Liver (tissue), 9 donors: Measurements from ENCODE around the gene BTN3A1. TPM values are rescaled to one million over a fixed set of nuclear protein-coding genes. Genes with fewer than 3 reads are reported as not detected.

Experiments
- DNase-seq: peaks from one replicate; pipeline ENCODE4 v3.0.0-alpha.2; 2017; ENCODE audit warnings: low spot score
- H3K27ac ChIP-seq, 2 donors: one replicate each; pipeline ENCODE4 v1.7.0; 2013; ENCODE audit warnings: inconsistent platforms in 2 of 2, low read length in 2 of 2, control low read depth in 1 of 2, low read depth in 1 of 2, mild to moderate bottlenecking in 1 of 2
- H3K27me3 ChIP-seq, 4 donors: one replicate each; pipeline versions ENCODE4 v1.6.1 to v1.7.0; 2013; ENCODE audit warnings: low read length in 3 of 4, inconsistent platforms in 1 of 4, mild to moderate bottlenecking in 1 of 4, moderate library complexity in 1 of 4; ENCODE audit not compliant: control insufficient read depth in 4 of 4, insufficient read depth in 4 of 4
- H3K36me3 ChIP-seq, 4 donors: one replicate each; pipeline versions ENCODE4 v1.6.1 to v1.7.0; 2013; ENCODE audit warnings: low read length in 3 of 4, mild to moderate bottlenecking in 3 of 4, low read depth in 1 of 4, moderate library complexity in 1 of 4; ENCODE audit not compliant: control insufficient read depth in 4 of 4, insufficient read depth in 3 of 4
- H3K4me1 ChIP-seq, 4 donors: one replicate each; pipeline versions ENCODE4 v1.6.1 to v1.7.0; 2013; ENCODE audit warnings: low read length in 3 of 4, mild to moderate bottlenecking in 3 of 4, moderate library complexity in 1 of 4; ENCODE audit not compliant: control insufficient read depth in 4 of 4, insufficient read depth in 4 of 4
- H3K4me3 ChIP-seq, 3 donors: one replicate each; pipeline versions ENCODE4 v1.6.1 to v1.7.0; 2013; ENCODE audit warnings: low read length in 3 of 3, control low read depth in 1 of 3, low read depth in 1 of 3, mild to moderate bottlenecking in 1 of 3
- H3K9ac ChIP-seq, 2 donors: one replicate each; pipeline ENCODE4 v1.7.0; 2013; ENCODE audit warnings: low read length in 2 of 2, mild to moderate bottlenecking in 2 of 2, moderate library complexity in 2 of 2, control low read depth in 1 of 2, low read depth in 1 of 2
- H3K9me3 ChIP-seq, 4 donors: one replicate each; pipeline versions ENCODE4 v1.6.1 to v1.7.0; 2013; ENCODE audit warnings: low read length in 3 of 4; ENCODE audit not compliant: control insufficient read depth in 4 of 4
- EGR1 ChIP-seq, 2 donors: IDR thresholded peaks; 2 replicates each; pipeline ENCODE4 v1.6.1; 2016 to 2018; ENCODE audit warnings: antibody characterized with exemption in 2 of 2, low read depth in 2 of 2
- FOXA1 ChIP-seq: IDR thresholded peaks from 2 replicates; pipeline ENCODE4 v1.6.1; 2016; ENCODE audit warnings: antibody characterized with exemption
- FOXA2 ChIP-seq: IDR thresholded peaks from 2 replicates; pipeline ENCODE4 v1.6.1; 2016; ENCODE audit warnings: antibody characterized with exemption
- GABPA ChIP-seq, 2 donors: IDR thresholded peaks in 1 of 2; conservative IDR thresholded peaks in 1 of 2; 2 replicates each; pipeline ENCODE4 v1.6.1; 2016; ENCODE audit warnings: antibody characterized with exemption in 2 of 2, mild to moderate bottlenecking in 1 of 2, moderate library complexity in 1 of 2
- HNF4A ChIP-seq, 2 donors: conservative IDR thresholded peaks; 2 replicates each; pipeline ENCODE4 v1.6.1; 2016; ENCODE audit warnings: antibody characterized with exemption in 2 of 2, mild to moderate bottlenecking in 2 of 2
- HNF4G ChIP-seq: IDR thresholded peaks from 2 replicates; pipeline ENCODE4 v1.6.1; 2016; ENCODE audit warnings: antibody characterized with exemption
- JUND ChIP-seq, 2 donors: IDR thresholded peaks; 2 replicates each; pipeline ENCODE4 v1.6.1; 2016; ENCODE audit warnings: antibody characterized with exemption in 2 of 2
- NR2F2 ChIP-seq: IDR thresholded peaks from 2 replicates; pipeline ENCODE4 v1.6.1; 2016; ENCODE audit warnings: antibody characterized with exemption
- RAD21 ChIP-seq, 2 donors: IDR thresholded peaks; 2 replicates each; pipeline ENCODE4 v1.6.1; 2016; ENCODE audit warnings: antibody characterized with exemption in 2 of 2, mild to moderate bottlenecking in 2 of 2
- RXRA ChIP-seq, 2 donors: IDR thresholded peaks; 2 replicates each; pipeline ENCODE4 v1.6.1; 2017 to 2018; ENCODE audit warnings: antibody characterized with exemption in 2 of 2, mild to moderate bottlenecking in 1 of 2
- SP1 ChIP-seq: IDR thresholded peaks from 2 replicates; pipeline ENCODE4 v1.6.1; 2018; ENCODE audit warnings: antibody characterized with exemption, mild to moderate bottlenecking
- TAF1 ChIP-seq: conservative IDR thresholded peaks from 2 replicates; pipeline ENCODE4 v1.6.1; 2016; ENCODE audit warnings: antibody characterized with exemption, mild to moderate bottlenecking
- YY1 ChIP-seq: IDR thresholded peaks from 2 replicates; pipeline ENCODE4 v1.6.1; 2016; ENCODE audit warnings: antibody characterized with exemption, mild to moderate bottlenecking
- WGBS: extraction: QIAGEN DNeasy Blood & Tissue Kit; methylation state at CpG from one replicate; pipeline ENCODE4 v1.1.7; 2013; 5-methylcytosine and 5-hydroxymethylcytosine counted together
- polyA plus RNA-seq, 2 donors: library from polyadenylated mRNA; stranded (reverse) in 1 of 2; unstranded in 1 of 2; fragments of 200-250 nt in 1 of 2; fragments of >200 nt in 1 of 2; fragmentation: Nextera tagmentation in 1 of 2; extraction: Ambion mirVana in 1 of 2; gene quantifications; one replicate each; pipeline versions ENCODE4 v1.2.1 to v1.2.3, GENCODE V29; 2013 to 2015
- total RNA-seq, 2 donors: library from RNA; depleted of rRNA; stranded (reverse); fragments of >200 nt; gene quantifications; one replicate each; pipeline ENCODE4 v1.2.3, GENCODE V29; 2014
- TF ChIP-seq, protein P1 (sequence below): fragments of 150-350 bp; IDR thresholded peaks from 2 replicates; pipeline ENCODE4 v1.5.1; 2017; ENCODE audit warnings: improper control_type of control experiment, low read depth, low read length; ENCODE audit not compliant: missing input control
- TF ChIP-seq, protein P2 (sequence below): IDR thresholded peaks from 2 replicates; pipeline ENCODE4 v1.6.1; 2016; ENCODE audit warnings: antibody characterized with exemption
- TF ChIP-seq, protein P3 (sequence below): IDR thresholded peaks from 2 replicates; pipeline ENCODE4 v1.6.1; 2016; ENCODE audit warnings: antibody characterized with exemption
- TF ChIP-seq, protein P4 (sequence below): IDR thresholded peaks from 2 replicates; pipeline ENCODE4 v1.6.1; 2016; ENCODE audit warnings: antibody characterized with exemption
- TF ChIP-seq, protein P5 (sequence below): IDR thresholded peaks from 2 replicates; pipeline ENCODE4 v1.6.1; 2016; ENCODE audit warnings: antibody characterized with exemption, mild to moderate bottlenecking
- donor health status: healthy.
- donor health status: healthy.
- donor health status: healthy.
- donor health status: healthy.
- donor health status: healthy.

BTN3A1 gene
- total and polyA plus RNA-seq, 4 donors = 2.3 to 17.1 (median 6.3) TPM

DNA sequence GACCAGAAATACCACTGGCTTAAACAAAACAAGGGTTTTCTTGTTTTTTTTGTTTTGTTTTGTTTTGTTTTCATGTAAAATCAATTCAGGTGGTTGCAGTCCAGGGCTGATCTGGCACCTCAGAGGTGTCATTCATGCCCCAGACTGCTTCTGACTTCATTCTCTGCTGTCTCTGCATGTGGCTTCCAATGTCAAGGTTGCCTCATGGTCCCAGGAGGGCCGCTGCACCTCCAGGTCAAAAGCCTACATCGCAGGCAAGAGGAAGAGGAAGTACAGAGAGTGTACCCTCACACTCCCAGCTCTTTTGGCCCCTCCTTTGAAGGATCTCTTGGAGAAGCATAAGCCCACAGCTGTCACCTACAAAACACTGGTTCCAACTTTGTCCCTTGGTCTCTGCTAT is 1.4 kb upstream of the BTN3A1 start:
- DNase-seq = no peak
- WGBS = 90% methylated on average over 2 of the region's 2 CpGs
- TF ChIP-seq, protein P1, sequence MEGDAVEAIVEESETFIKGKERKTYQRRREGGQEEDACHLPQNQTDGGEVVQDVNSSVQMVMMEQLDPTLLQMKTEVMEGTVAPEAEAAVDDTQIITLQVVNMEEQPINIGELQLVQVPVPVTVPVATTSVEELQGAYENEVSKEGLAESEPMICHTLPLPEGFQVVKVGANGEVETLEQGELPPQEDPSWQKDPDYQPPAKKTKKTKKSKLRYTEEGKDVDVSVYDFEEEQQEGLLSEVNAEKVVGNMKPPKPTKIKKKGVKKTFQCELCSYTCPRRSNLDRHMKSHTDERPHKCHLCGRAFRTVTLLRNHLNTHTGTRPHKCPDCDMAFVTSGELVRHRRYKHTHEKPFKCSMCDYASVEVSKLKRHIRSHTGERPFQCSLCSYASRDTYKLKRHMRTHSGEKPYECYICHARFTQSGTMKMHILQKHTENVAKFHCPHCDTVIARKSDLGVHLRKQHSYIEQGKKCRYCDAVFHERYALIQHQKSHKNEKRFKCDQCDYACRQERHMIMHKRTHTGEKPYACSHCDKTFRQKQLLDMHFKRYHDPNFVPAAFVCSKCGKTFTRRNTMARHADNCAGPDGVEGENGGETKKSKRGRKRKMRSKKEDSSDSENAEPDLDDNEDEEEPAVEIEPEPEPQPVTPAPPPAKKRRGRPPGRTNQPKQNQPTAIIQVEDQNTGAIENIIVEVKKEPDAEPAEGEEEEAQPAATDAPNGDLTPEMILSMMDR = no peak
- TF ChIP-seq FOXA1 (no peak), FOXA2 (no peak), TAF1 (no peak), SP1 (no peak), RXRA (IDR thresholded peaks at IDR 0.05) (no peak), NR2F2 (no peak)

DNA sequence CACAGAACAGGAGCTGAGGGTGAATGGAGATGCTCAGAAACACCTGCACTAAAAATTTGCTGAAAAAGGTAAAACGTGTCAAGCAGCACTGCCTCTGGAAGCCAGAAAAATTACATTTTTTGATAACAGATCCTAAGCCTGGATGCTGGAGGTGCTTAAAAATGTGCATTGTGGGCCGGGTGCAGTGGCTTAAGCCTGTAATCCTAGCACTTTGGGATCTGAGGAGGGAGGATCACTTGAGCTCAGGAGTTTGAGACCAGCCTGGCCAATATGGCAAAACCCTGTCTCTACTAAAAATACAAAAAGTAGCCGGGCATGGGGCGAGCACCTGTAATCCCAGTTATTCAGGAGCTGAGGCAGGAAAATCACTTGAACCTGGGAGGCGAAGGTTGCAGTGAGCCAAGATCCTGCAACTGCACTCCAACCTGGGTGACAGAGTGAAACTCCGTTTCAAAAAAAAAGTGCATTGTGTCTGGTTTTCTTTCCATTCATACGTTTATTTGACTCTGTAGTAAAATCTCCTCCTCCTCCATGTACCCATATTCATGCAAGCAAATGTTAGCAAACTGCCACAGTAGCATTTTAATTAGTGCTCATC is 587 bp upstream of the BTN3A1 start:
- Histone ChIP-seq H3K27me3 (no peaks in the 10 kb centered on the region), H3K36me3 (peaks cover 0 to 6% (median 1%) of the 10 kb centered on the region in 4 donors), H3K9me3 (no peaks in the 10 kb centered on the region), H3K4me3 (peak overlapping the region; percentile 54 to 94 (median 70)), H3K4me1 (peaks cover 3 to 16% (median 13%) of the 10 kb centered on the region in 4 donors), H3K27ac (peak overlapping the region; percentile 86 to 99), H3K9ac (peak overlapping the region; percentile 58 to 87)
- no peak for TF ChIP-seq YY1
- no peak for TF ChIP-seq FOXA1
- TF ChIP-seq, protein P2, sequence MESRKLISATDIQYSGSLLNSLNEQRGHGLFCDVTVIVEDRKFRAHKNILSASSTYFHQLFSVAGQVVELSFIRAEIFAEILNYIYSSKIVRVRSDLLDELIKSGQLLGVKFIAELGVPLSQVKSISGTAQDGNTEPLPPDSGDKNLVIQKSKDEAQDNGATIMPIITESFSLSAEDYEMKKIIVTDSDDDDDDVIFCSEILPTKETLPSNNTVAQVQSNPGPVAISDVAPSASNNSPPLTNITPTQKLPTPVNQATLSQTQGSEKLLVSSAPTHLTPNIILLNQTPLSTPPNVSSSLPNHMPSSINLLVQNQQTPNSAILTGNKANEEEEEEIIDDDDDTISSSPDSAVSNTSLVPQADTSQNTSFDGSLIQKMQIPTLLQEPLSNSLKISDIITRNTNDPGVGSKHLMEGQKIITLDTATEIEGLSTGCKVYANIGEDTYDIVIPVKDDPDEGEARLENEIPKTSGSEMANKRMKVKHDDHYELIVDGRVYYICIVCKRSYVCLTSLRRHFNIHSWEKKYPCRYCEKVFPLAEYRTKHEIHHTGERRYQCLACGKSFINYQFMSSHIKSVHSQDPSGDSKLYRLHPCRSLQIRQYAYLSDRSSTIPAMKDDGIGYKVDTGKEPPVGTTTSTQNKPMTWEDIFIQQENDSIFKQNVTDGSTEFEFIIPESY = no peak
- TF ChIP-seq, protein P3, sequence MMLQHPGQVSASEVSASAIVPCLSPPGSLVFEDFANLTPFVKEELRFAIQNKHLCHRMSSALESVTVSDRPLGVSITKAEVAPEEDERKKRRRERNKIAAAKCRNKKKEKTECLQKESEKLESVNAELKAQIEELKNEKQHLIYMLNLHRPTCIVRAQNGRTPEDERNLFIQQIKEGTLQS = no peak
- no peak for TF ChIP-seq SP1
- TF ChIP-seq, protein P1 = no peak
- TF ChIP-seq GABPA (IDR thresholded peaks at IDR 0.05 in 1 of 2, conservative IDR thresholded peaks at IDR 0.05 in 1 of 2) = no peak
- TF ChIP-seq EGR1 (IDR thresholded peaks at IDR 0.05; ENCODE audit: low read depth in 2 of 2) = no peak
- TF ChIP-seq, protein P4, sequence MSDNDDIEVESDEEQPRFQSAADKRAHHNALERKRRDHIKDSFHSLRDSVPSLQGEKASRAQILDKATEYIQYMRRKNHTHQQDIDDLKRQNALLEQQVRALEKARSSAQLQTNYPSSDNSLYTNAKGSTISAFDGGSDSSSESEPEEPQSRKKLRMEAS = no peak
- no peak for TF ChIP-seq NR2F2
- TF ChIP-seq RAD21 (IDR thresholded peaks at IDR 0.05) = no peak
- no peak for TF ChIP-seq HNF4G
- TF ChIP-seq JUND (IDR thresholded peaks at IDR 0.05) = no peak
- no peak for TF ChIP-seq TAF1
- TF ChIP-seq HNF4A (conservative IDR thresholded peaks at IDR 0.05) = no peak
- no peak for TF ChIP-seq RXRA (IDR thresholded peaks at IDR 0.05)
- TF ChIP-seq, protein P5, sequence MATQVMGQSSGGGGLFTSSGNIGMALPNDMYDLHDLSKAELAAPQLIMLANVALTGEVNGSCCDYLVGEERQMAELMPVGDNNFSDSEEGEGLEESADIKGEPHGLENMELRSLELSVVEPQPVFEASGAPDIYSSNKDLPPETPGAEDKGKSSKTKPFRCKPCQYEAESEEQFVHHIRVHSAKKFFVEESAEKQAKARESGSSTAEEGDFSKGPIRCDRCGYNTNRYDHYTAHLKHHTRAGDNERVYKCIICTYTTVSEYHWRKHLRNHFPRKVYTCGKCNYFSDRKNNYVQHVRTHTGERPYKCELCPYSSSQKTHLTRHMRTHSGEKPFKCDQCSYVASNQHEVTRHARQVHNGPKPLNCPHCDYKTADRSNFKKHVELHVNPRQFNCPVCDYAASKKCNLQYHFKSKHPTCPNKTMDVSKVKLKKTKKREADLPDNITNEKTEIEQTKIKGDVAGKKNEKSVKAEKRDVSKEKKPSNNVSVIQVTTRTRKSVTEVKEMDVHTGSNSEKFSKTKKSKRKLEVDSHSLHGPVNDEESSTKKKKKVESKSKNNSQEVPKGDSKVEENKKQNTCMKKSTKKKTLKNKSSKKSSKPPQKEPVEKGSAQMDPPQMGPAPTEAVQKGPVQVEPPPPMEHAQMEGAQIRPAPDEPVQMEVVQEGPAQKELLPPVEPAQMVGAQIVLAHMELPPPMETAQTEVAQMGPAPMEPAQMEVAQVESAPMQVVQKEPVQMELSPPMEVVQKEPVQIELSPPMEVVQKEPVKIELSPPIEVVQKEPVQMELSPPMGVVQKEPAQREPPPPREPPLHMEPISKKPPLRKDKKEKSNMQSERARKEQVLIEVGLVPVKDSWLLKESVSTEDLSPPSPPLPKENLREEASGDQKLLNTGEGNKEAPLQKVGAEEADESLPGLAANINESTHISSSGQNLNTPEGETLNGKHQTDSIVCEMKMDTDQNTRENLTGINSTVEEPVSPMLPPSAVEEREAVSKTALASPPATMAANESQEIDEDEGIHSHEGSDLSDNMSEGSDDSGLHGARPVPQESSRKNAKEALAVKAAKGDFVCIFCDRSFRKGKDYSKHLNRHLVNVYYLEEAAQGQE = no peak
- no peak for TF ChIP-seq FOXA2
- 38% methylated on average over 7 of the region's 7 CpGs for WGBS
- DNase-seq = no peak

More for the DNA sequence above, 1.4 kb upstream of the BTN3A1 start:
- Histone ChIP-seq H3K4me1 (peaks cover 3 to 16% (median 13%) of the 10 kb centered on the region in 4 donors), H3K27ac (no peak overlapping the region), H3K27me3 (no peaks in the 10 kb centered on the region), H3K36me3 (peaks cover 0 to 3% (median 0%) of the 10 kb centered on the region in 4 donors), H3K9ac (no peak overlapping the region), H3K4me3 (no peak overlapping the region), H3K9me3 (no peaks in the 10 kb centered on the region)
